Stimulated activated CD4-positive, alpha-beta T cell treated with anti-CD3 and anti-CD28 coated beads, Interleukin-4, amount 100 ng/mL, for 24 hours (primary cell): Measurements from ENCODE around the gene SENP1.

Source experiments
- DNase-seq: peaks from one replicate; pipeline ENCODE4 v3.0.0-alpha.2; 2020

The SENP1 gene

GRCh38 chr12:48110691-48111311 lies 4.9 kb upstream of the SENP1 start:
- no peak for DNase-seq

DNA sequence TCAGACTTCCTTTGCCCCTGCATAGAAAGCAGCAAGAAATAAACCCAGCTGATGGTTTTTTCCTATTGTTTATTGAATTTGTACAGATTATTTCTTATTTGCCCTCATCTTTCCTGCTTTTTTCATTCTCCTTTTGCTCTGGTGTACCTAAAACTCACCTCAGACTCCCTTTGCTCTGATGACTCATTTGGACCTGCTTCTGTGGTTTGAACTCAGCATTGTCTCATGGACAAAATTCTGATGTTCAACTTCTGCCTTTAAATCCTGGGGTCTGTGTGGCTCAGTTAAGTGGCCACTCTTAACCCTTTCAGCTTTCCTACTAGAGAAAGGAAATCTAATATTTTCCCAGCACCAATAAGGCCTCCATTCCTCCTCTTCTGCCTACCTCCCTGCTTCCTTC lies 3.5 kb upstream of the SENP1 start:
- no peak for DNase-seq

- no peak for DNase-seq
These were observed 1.1 kb upstream of the SENP1 start for GRCh38 chr12:48106681-48107613.

DNA sequence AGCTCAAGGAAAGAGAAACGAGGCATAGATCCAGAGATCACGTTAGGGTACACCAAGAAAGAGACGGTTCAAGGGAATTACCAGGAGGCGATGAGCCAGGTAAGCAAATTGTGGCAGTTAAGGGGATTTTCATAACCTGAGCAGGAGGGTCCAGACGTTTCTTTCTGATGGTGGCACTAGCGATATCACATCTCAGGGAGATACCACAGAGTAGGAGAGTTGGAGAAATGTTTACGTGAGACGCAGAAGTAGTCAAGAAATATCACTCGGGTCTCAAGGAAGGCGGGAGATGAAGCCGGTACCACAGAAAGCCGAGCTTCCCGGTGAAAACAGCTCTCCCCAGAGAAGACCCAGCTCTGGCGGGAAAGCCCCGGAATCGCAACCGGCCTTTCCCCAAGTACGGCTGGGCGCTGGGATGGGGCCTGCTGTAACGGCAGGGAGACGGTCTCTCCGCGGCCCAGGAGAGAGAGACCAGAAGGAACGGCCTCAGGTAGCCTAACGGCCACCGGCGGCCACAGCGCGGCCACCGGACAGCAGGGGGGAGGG lies 485 bp downstream of the SENP1 start:
- DNase-seq, result peak; percentile 54

- no peak for DNase-seq
These were observed 1.3 kb downstream of the SENP1 start for GRCh38 chr12:48104531-48104930.

DNA sequence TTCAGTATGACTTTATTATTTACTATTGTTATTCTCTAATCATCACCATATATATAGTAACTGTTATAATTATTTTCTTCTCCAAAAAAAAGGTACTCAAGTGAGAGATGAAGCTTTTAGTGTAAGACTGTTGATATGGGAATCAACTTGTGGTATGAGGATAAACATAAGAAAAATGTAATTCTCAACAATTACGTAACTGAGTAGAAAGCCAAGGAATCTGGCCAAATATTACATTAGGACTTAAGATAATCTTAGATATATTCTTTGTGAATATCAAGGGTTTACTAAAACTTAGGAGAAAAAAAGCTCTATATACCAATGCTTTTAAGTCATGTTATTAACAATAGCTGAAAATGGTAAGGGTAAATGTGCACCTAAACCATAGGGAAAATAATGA lies 13.3 kb downstream of the SENP1 start:
- no peak for DNase-seq

DNA sequence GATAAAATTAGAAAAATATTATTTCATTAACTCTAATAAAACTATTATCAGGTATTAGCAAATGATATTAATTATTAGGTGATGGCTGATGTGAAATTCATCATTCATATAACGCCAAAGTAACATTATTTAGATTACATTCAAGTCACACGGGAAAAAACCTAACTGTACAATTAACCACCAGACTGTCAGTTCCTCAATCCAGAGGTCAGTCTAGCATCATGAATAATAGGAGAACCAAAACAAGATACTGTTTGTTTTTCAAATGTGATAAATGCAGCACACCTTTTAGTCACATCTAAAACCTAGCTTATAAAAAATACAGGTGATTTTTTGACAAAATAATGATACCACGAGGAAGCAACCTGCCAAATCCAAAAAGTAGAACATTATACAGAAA lies 19.6 kb downstream of the SENP1 start:
- no peak for DNase-seq

- DNase-seq, result no peak
These were observed 20.9 kb downstream of the SENP1 start for GRCh38 chr12:48084841-48085460.

GRCh38 chr12:48084066-48084465 lies 21.8 kb downstream of the SENP1 start:
- no peak for DNase-seq

GRCh38 chr12:48080821-48081220 lies 25.1 kb downstream of the SENP1 start:
- DNase-seq, result no peak

DNA sequence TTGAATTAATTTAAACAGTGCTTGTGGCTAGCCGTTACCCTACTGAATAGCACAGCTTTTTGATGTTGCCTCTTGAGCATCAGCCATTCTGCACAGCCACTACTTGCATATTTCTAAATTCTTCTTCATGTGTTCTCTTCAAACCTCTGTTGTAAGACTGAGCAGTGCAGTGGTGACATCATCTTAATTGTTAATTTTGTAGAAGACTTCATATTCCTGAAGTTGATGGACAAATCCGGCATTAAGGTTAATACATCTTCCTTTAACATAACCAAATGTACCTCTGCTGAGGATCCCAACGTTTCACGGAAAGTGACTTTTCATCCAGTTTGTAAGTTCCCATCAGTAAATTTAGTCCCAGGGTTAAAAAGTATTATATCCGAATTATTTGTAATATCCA lies 25.6 kb downstream of the SENP1 start:
- DNase-seq, result no peak

DNA sequence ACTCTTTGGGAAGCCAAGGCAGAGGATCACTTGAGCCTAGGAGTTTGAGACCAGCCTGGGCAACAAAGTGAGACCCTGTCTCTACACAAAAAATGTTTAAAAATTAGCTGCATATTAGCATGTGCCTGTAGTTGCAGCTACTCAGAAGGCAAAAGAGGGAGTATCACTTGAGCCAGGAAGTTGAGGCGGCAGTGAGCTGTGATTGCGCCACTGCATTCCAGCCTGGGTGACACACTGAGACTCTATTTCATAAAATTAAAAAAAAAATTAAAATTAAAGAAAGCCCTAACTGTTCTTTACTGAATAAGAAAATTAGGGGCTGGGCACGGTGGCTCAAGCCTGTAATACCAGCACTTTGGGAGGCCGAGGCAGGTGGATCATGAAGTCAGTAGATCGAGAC lies 27.0 kb downstream of the SENP1 start:
- DNase-seq, result no peak

GRCh38 chr12:48077111-48077510 lies 28.8 kb downstream of the SENP1 start:
- no peak for DNase-seq

GRCh38 chr12:48075832-48076231 lies 30.0 kb downstream of the SENP1 start:
- no peak for DNase-seq

DNA sequence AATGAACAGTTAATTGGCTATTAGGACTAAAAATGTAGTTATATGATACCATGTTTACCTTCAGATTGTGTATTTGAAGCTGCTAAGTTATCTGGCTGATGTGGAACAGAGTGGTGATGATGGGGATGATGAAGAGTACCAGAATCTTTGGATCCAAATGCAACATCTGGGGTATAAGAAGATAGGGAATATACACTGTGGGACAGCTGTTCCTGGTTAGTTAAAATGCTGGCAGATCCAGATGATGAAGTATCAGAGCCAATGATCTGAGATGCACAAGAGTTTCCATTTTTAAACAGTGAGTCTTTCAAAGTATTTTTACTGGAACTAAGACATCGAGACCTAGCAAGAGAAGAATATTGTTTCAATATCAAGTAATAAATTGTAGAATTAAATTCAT lies 31.6 kb downstream of the SENP1 start:
- DNase-seq, result no peak

DNA sequence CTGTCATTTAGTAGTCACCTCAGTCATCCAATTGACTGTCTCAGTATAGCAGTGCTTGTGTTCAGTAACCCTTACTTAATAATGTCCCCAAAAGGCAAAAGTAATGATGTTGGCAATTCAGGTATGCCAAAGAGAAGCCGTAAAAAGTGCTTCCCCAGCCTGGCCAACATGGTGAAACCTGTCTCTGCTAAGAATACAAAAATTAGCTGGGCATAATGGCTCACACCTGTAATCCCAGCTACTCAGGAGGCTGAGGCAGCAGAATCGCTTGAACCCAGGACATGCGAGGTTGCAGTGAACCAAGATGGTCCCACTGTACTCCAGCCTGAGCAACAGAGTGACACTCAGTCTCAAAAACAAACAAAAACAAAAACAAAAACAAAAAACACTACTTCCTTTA lies 33.6 kb downstream of the SENP1 start:
- no peak for DNase-seq

GRCh38 chr12:48071808-48072207 lies 34.1 kb downstream of the SENP1 start:
- no peak for DNase-seq

DNA sequence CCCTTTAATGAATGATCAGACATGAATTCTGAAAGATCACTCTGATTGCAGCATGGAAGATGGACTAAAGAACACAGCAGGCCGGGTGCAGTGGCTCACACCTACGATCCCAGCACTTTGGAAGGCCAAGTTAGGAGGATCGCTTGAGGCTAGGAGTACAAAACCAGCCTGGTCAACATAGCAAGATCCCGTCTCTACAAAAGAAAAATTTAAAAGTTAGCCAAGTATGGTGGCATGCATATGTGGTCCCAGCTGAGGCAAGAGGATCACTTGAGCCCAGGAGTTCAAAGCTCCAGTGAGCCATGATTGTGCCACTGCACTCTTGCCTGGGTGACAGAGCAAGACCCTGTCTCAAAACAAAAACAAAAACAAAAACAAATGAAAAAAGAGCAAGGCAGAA lies 35.1 kb downstream of the SENP1 start:
- no peak for DNase-seq

GRCh38 chr12:48070033-48070432 lies 35.8 kb downstream of the SENP1 start:
- DNase-seq, result no peak

GRCh38 chr12:48069241-48069640 lies 36.6 kb downstream of the SENP1 start:
- no peak for DNase-seq

GRCh38 chr12:48068457-48068856 lies 37.4 kb downstream of the SENP1 start:
- no peak for DNase-seq

DNA sequence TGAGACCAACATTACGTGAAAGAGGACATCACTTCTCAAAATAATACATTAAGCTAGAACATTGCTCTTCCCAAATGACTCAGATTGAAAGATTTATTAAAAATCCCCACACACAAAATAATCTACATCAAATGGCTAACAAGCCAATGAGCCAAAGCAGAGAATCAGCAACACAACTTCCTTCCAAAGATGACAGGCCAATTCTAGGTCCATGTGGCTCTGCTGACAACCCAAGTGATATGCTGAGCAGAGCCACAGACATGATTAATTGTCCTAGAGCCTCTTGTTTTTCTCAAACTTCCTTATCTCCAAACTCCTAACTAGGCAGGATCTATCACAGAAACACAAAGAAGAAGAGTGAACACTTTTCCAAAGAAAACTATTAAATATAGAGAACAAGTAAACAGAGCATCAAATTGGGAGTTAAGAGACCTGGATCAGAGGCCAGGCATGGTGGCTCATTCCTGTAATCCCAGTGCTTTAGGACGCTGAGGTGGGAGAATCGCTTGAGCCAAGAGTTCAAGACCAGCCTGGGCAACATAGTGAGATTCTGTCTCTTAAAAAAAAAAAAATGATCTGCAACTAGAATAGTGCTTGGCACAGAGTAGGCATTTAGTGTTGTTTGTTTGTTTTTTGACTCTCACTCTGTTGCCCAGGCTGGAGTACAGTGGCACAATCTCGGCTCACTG lies 38.5 kb downstream of the SENP1 start:
- no peak for DNase-seq

GRCh38 chr12:48065041-48065440 lies 40.8 kb downstream of the SENP1 start:
- DNase-seq, result no peak
